GM12878 (cell line): ENCODE data around the gene CDCA3. TPM values are rescaled to one million over a fixed set of nuclear protein-coding genes. Genes with fewer than 3 reads are reported as not detected.

Source experiments
- ASH2L ChIP-seq: fragments of 300-600, 200-600 bp; sonication (generic); IDR thresholded peaks from 2 replicates; pipeline ENCODE4 v1.6.1; 2017; ENCODE audit warnings: low read depth, mild to moderate bottlenecking, borderline replicate concordance
- ATF7 ChIP-seq: fragments of 450-650 bp; IDR thresholded peaks from 2 replicates; pipeline ENCODE4 v1.6.1; 2016; ENCODE audit warnings: low read depth, mild to moderate bottlenecking
- BACH1 ChIP-seq: fragments of 450-650 bp; IDR thresholded peaks from 2 replicates; pipeline ENCODE4 v1.6.1; 2017; ENCODE audit warnings: mild to moderate bottlenecking, borderline replicate concordance
- BCL11A ChIP-seq: IDR thresholded peaks from 2 replicates; pipeline ENCODE4 v1.6.1; 2011; ENCODE audit warnings: low read depth, low read length
- CEBPB ChIP-seq, 2 experiments: fragments of 150-350 bp in 1 of 2; IDR thresholded peaks; 2 replicates each; pipeline ENCODE4 v1.6.1; 2012 to 2014; ENCODE audit warnings: low read depth in 2 of 2, low read length in 2 of 2, borderline replicate concordance in 1 of 2, inconsistent platforms in 1 of 2
- CREB1 ChIP-seq: IDR thresholded peaks from 2 replicates; pipeline ENCODE4 v1.6.1; 2012; ENCODE audit warnings: low read depth, mild to moderate bottlenecking, inconsistent platforms
- DPF2 ChIP-seq: fragments of 450-650 bp; IDR thresholded peaks from 2 replicates; pipeline ENCODE4 v1.6.1; 2017; ENCODE audit warnings: mild to moderate bottlenecking
- EGR1 ChIP-seq, 2 experiments: IDR thresholded peaks; 1 replicate in 1 of 2; 2 replicates in 1 of 2; pipeline ENCODE4 v1.6.1; 2011 to 2012; ENCODE audit warnings: low read depth in 2 of 2, low read length in 2 of 2, borderline replicate concordance in 1 of 2, mild to moderate bottlenecking in 1 of 2, moderate library complexity in 1 of 2
- HCFC1 ChIP-seq: fragments of 150-350 bp; IDR thresholded peaks from 2 replicates; pipeline ENCODE4 v1.6.1; 2014; ENCODE audit warnings: low read length
- IRF4 ChIP-seq: IDR thresholded peaks from 2 replicates; pipeline ENCODE4 v1.6.1; 2011; ENCODE audit warnings: low read depth, low read length
- MXI1 ChIP-seq: fragments of 150-350 bp; IDR thresholded peaks from 2 replicates; pipeline ENCODE4 v1.6.1; 2011; ENCODE audit warnings: low read depth, mild to moderate bottlenecking, inconsistent platforms, low read length, improper control_type of control experiment
- NBN ChIP-seq: fragments of 450-650 bp; IDR thresholded peaks from 2 replicates; pipeline ENCODE4 v1.6.1; 2016
- NKRF ChIP-seq: fragments of 450-650 bp; conservative IDR thresholded peaks from 2 replicates; pipeline ENCODE4 v1.6.1; 2017; ENCODE audit warnings: mild to moderate bottlenecking, moderate library complexity
- NR2C1 ChIP-seq: fragments of 450-650 bp; IDR thresholded peaks from 2 replicates; pipeline ENCODE4 v1.6.1; 2017; ENCODE audit warnings: antibody characterized with exemption, mild to moderate bottlenecking, moderate library complexity
- PAX5 ChIP-seq: IDR thresholded peaks from 2 replicates; pipeline ENCODE4 v1.6.1; 2011; ENCODE audit warnings: low read depth, low read length, borderline replicate concordance
- PML ChIP-seq: IDR thresholded peaks from 2 replicates; pipeline ENCODE4 v1.6.1; 2012; ENCODE audit warnings: low read length, inconsistent platforms
- RBBP5 ChIP-seq: fragments of 200-600 bp; sonication (generic); conservative IDR thresholded peaks from 2 replicates; pipeline ENCODE4 v1.6.1; 2016
- RFX5 ChIP-seq: IDR thresholded peaks from 2 replicates; pipeline ENCODE4 v1.6.1; 2011; ENCODE audit warnings: low read depth, low read length, improper control_type of control experiment
- SMARCA5 ChIP-seq: fragments of 450-650 bp; IDR thresholded peaks from 2 replicates; pipeline ENCODE4 v1.6.1; 2017; ENCODE audit warnings: mild to moderate bottlenecking
- SUPT20H ChIP-seq: IDR thresholded peaks from 2 replicates; pipeline ENCODE4 v1.6.1; 2011; ENCODE audit warnings: low read depth, mild to moderate bottlenecking, low read length, moderate library complexity, borderline replicate concordance; ENCODE audit not compliant: control insufficient read depth
- TCF12 ChIP-seq: IDR thresholded peaks from 2 replicates; pipeline ENCODE4 v1.6.1; 2011; ENCODE audit warnings: low read depth, mild to moderate bottlenecking, low read length
- ZNF207 ChIP-seq: fragments of 450-650 bp; IDR thresholded peaks from 2 replicates; pipeline ENCODE4 v1.6.1; 2014; ENCODE audit warnings: antibody characterized with exemption, mild to moderate bottlenecking, borderline replicate concordance
- ZNF217 ChIP-seq: fragments of 450-650 bp; IDR thresholded peaks from 2 replicates; pipeline ENCODE4 v1.6.1; 2017; ENCODE audit warnings: antibody characterized with exemption, mild to moderate bottlenecking
- ZNF24 ChIP-seq: fragments of 450-650 bp; IDR thresholded peaks from 2 replicates; pipeline ENCODE4 v1.6.1; 2017; ENCODE audit warnings: antibody characterized with exemption, mild to moderate bottlenecking
- ZNF384 ChIP-seq: IDR thresholded peaks from 2 replicates; pipeline ENCODE4 v1.6.1; 2012; ENCODE audit warnings: low read depth, mild to moderate bottlenecking, low read length, improper control_type of control experiment, borderline replicate concordance
- ZNF687 ChIP-seq: fragments of 450-650 bp; IDR thresholded peaks from 2 replicates; pipeline ENCODE4 v1.6.1; 2017; ENCODE audit warnings: mild to moderate bottlenecking, moderate library complexity
- polyA plus RNA-seq, 11 experiments: library from polyadenylated mRNA; depleted of rRNA in 4 of 11; unstranded in 6 of 11; stranded (reverse) in 5 of 11; fragments of >200 nt; fragmentation: Nextera tagmentation in 4 of 11; fragmentation: Illumina TruSeq in 1 of 11; extraction: Ambion mirVana in 4 of 11; extraction: Trizol in 1 of 11; gene quantifications; 1 replicate in 1 of 11; 2 replicates in 10 of 11; pipeline versions ENCODE4 v1.2.1 to v1.2.3, GENCODE V29; 2011 to 2016; ENCODE audit warnings: inconsistent platforms in 2 of 11, missing spikeins in 2 of 11, low read depth in 1 of 11
- total RNA-seq, 4 experiments: library from RNA; depleted of rRNA in 3 of 4; stranded (reverse); fragments of >200 nt in 3 of 4; fragmentation: Illumina TruSeq in 1 of 4; extraction: Trizol in 1 of 4; gene quantifications; 2 replicates each; pipeline versions ENCODE4 v1.2.1 to v1.2.3, GENCODE V29; 2013 to 2021

Gene CDCA3
- total and polyA plus RNA-seq, 10 of the 15 experiments (the other 5 are each of a cell fraction or from before 2014, with no cell fraction given), result 34.5 to 148 (median 97.4) TPM

GRCh38 chr12:6867413-6868210 lies 16.5 kb upstream of the CDCA3 start, which contains the start of gene TPI1 (continued):
- TF ChIP-seq ZNF384 (no peak), BCL11A (no peak), MXI1 (0 out of 2 replicates have a peak, but pooled peaks have one; percentile 21), SUPT20H (no peak), ASH2L (no peak), RFX5 (no peak), DPF2 (peak; percentile 60; the same call in 1 of the 2 replicates), SMARCA5 (peak; percentile 82; the same call in 1 of the 2 replicates), TCF12 (peak; percentile 74; the same call in 1 of the 2 replicates), ZNF217 (0 out of 2 replicates have a peak, but pooled peaks have one; percentile 36), NR2C1 (no peak), PML (peak; percentile 98), CREB1 (peak; percentile 21; the same call in 1 of the 2 replicates), EGR1 (IDR thresholded peaks at IDR 0.05; ENCODE audit: borderline replicate concordance in 1 of 2, low read depth in 2 of 2, low read length in 2 of 2) (peak in 1 of 2 experiments; percentile 38; a peak in 1 of 3 replicates), IRF4 (no peak), BACH1 (peak; percentile 51), CEBPB (IDR thresholded peaks at IDR 0.05; ENCODE audit: borderline replicate concordance in 1 of 2, low read depth in 2 of 2, low read length in 2 of 2) (no peak), ZNF24 (no peak), RBBP5 (no peak), ZNF207 (peak; percentile 51; the same call in 1 of the 2 replicates), HCFC1 (peak; percentile 45; the same call in 1 of the 2 replicates), NBN (no peak), ATF7 (no peak), PAX5 (peak; percentile 69; the same call in 1 of the 2 replicates), ZNF687 (peak; percentile 73), NKRF (peak; percentile 90)
